Measurements from ENCODE around the gene ZNF446. TPM values are rescaled to one million over a fixed set of nuclear protein-coding genes. Genes with fewer than 3 reads are reported as not detected.
A peak's percentile ranks its signal among the peaks of the same experiment; 100 is the strongest.

The ZNF446 gene
- total and polyA plus RNA-seq, 9 of the 15 experiments (the other 6 are each of a cell fraction or from before 2014, with no cell fraction given), result 0.07 to 4.8 (median 1.2) TPM

DNA sequence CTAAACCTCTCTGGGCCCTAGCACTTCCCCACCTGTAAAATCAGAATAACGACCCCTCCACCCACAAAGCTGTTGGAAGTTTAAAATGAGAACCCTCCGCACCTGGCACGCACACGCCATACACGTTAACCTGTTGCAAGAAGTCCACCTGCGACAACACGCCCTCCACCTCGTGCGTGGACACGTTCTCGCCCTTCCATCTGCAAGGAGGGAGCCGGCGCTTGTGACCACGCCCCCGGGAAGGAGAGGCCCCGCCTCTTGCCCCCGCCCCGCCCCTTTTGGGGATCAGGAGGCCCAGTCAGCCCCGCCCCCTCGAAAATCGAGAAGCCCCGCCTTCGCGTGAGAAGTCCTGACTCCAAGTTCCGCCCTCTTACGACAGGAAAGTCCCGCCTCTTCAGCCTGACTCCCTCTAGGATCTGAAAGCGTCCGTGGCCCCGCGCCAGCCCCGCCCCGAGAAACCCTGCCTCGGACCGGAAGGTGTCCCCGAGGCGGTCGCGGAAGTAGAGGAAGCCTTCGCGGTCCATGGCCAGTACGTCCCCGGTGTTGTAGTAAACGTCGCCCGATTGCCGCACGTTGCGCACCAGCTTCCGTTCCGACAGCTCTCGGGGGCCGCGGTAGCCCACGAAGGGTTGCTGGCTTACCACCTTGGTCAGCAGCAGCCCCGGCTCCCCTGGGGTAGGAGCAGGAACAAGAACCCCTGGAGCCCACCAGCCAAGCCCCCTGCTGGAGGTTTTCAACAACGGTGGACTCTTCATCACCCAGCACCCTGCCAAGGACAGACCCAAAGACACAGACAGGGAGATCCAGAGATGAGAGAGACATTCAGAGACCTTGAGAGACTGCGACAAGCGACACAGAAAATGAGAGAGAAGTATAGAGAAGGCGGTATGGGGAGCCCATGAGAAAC lies 23.1 kb downstream of the ZNF446 start (continued):
- no peak for TF ChIP-seq PTTG1 (tag; IDR thresholded peaks at IDR 0.05; ENCODE audit: low read depth)
- TF ChIP-seq NR1H2 (CRISPR knock-in tag; IDR thresholded peaks at IDR 0.05), result 0 out of 2 replicates have a peak, but pooled peaks have one; percentile 25
- TF ChIP-seq, protein P1, sequence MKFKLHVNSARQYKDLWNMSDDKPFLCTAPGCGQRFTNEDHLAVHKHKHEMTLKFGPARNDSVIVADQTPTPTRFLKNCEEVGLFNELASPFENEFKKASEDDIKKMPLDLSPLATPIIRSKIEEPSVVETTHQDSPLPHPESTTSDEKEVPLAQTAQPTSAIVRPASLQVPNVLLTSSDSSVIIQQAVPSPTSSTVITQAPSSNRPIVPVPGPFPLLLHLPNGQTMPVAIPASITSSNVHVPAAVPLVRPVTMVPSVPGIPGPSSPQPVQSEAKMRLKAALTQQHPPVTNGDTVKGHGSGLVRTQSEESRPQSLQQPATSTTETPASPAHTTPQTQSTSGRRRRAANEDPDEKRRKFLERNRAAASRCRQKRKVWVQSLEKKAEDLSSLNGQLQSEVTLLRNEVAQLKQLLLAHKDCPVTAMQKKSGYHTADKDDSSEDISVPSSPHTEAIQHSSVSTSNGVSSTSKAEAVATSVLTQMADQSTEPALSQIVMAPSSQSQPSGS (CRISPR knock-in tag; IDR thresholded peaks at IDR 0.05), result no peak
- TF ChIP-seq, protein P2, sequence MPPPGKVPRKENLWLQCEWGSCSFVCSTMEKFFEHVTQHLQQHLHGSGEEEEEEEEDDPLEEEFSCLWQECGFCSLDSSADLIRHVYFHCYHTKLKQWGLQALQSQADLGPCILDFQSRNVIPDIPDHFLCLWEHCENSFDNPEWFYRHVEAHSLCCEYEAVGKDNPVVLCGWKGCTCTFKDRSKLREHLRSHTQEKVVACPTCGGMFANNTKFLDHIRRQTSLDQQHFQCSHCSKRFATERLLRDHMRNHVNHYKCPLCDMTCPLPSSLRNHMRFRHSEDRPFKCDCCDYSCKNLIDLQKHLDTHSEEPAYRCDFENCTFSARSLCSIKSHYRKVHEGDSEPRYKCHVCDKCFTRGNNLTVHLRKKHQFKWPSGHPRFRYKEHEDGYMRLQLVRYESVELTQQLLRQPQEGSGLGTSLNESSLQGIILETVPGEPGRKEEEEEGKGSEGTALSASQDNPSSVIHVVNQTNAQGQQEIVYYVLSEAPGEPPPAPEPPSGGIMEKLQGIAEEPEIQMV (tag; conservative IDR thresholded peaks at IDR 0.05; ENCODE audit: low read depth), result no peak
- 0 out of 2 replicates have a peak, but pooled peaks have one; percentile 9 for TF ChIP-seq MAFK (IDR thresholded peaks at IDR 0.05; ENCODE audit: low read length)
- no peak for TF ChIP-seq MCM3 (IDR thresholded peaks at IDR 0.05)
- TF ChIP-seq, protein P3, sequence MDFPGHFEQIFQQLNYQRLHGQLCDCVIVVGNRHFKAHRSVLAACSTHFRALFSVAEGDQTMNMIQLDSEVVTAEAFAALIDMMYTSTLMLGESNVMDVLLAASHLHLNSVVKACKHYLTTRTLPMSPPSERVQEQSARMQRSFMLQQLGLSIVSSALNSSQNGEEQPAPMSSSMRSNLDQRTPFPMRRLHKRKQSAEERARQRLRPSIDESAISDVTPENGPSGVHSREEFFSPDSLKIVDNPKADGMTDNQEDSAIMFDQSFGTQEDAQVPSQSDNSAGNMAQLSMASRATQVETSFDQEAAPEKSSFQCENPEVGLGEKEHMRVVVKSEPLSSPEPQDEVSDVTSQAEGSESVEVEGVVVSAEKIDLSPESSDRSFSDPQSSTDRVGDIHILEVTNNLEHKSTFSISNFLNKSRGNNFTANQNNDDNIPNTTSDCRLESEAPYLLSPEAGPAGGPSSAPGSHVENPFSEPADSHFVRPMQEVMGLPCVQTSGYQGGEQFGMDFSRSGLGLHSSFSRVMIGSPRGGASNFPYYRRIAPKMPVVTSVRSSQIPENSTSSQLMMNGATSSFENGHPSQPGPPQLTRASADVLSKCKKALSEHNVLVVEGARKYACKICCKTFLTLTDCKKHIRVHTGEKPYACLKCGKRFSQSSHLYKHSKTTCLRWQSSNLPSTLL (IDR thresholded peaks at IDR 0.05), result no peak
- no peak for TF ChIP-seq ZNF347 (CRISPR knock-in tag; IDR thresholded peaks at IDR 0.05; ENCODE audit: low read depth)
- peak; percentile 20; the same call in 1 of the 2 replicates for TF ChIP-seq HDAC8 (tag; IDR thresholded peaks at IDR 0.05)
- peak in 1 of 2 experiments; percentile 95; a peak in 2 of 3 replicates for TF ChIP-seq CBX3 (IDR thresholded peaks at IDR 0.05; ENCODE audit: borderline replicate concordance in 1 of 2, low read length in 2 of 2)
- TF ChIP-seq, protein P4, sequence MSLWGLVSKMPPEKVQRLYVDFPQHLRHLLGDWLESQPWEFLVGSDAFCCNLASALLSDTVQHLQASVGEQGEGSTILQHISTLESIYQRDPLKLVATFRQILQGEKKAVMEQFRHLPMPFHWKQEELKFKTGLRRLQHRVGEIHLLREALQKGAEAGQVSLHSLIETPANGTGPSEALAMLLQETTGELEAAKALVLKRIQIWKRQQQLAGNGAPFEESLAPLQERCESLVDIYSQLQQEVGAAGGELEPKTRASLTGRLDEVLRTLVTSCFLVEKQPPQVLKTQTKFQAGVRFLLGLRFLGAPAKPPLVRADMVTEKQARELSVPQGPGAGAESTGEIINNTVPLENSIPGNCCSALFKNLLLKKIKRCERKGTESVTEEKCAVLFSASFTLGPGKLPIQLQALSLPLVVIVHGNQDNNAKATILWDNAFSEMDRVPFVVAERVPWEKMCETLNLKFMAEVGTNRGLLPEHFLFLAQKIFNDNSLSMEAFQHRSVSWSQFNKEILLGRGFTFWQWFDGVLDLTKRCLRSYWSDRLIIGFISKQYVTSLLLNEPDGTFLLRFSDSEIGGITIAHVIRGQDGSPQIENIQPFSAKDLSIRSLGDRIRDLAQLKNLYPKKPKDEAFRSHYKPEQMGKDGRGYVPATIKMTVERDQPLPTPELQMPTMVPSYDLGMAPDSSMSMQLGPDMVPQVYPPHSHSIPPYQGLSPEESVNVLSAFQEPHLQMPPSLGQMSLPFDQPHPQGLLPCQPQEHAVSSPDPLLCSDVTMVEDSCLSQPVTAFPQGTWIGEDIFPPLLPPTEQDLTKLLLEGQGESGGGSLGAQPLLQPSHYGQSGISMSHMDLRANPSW (CRISPR knock-in tag; IDR thresholded peaks at IDR 0.05), result no peak
- TF ChIP-seq ZNF699 (CRISPR knock-in tag; IDR thresholded peaks at IDR 0.05; ENCODE audit: insufficient replicate concordance), result no peak
- no peak for TF ChIP-seq NCOA2 (IDR thresholded peaks at IDR 0.05; ENCODE audit: partially characterized antibody in 2 of 2)
- TF ChIP-seq, protein P5, sequence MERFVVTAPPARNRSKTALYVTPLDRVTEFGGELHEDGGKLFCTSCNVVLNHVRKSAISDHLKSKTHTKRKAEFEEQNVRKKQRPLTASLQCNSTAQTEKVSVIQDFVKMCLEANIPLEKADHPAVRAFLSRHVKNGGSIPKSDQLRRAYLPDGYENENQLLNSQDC (CRISPR knock-in tag; IDR thresholded peaks at IDR 0.05), result no peak
- no peak for TF ChIP-seq MTA2 (IDR thresholded peaks at IDR 0.05; ENCODE audit: low read depth)
- TF ChIP-seq RB1 (IDR thresholded peaks at IDR 0.05; ENCODE audit: low read depth), result peak; percentile 92
- peak; percentile 90 for TF ChIP-seq EP400 (IDR thresholded peaks at IDR 0.05)
